IMR-90 (cell line): ENCODE results near the gene ADAMTS19. TPM values are rescaled to one million over a fixed set of nuclear protein-coding genes. Genes with fewer than 3 reads are reported as not detected.

Source experiments
- ATAC-seq: fragments of 200-7000 bp; cut with Tn5 transposase; 2 replicates; pipeline ENCODE4 v1.9.1; 2020; ENCODE audit warnings: low read depth, mild to moderate bottlenecking, moderate library complexity
- BruUV-seq: library from RNA; stranded (reverse); fragments of 400-500 nt; replicated peaks from 2 replicates; lab custom pipeline; 2021; lab: Mats Ljungman, UMichigan
- CTCF ChIA-PET: fragments of 300-600 bp; formaldehyde crosslinking; extraction: SDS; loops from one replicate; lab custom pipeline; 2021; ENCODE audit warnings: antibody characterized with exemption; lab: Yijun Ruan, JAX
- POLR2A ChIA-PET: fragments of 300-600 bp; sonication (Branson Sonifier 250); formaldehyde crosslinking; loops from one replicate; lab custom pipeline; 2022; ENCODE audit warnings: antibody characterized with exemption; ENCODE audit not compliant: unreplicated experiment; lab: Charles Lee
- DNase-seq: peaks from one replicate; pipeline ENCODE4 v3.0.0; 2013
- H2AFZ ChIP-seq: replicated peaks from 2 replicates; pipeline ENCODE3; 2013; ENCODE audit warnings: low read length, mild to moderate bottlenecking; ENCODE audit not compliant: poor library complexity
- H2AK5ac ChIP-seq: 2 replicates; pipeline ENCODE4 v1.6.1; 2013; ENCODE audit warnings: low read depth, low read length, inconsistent platforms
- H2AK9ac ChIP-seq: replicated peaks from 2 replicates; pipeline ENCODE3; 2013; ENCODE audit warnings: mild to moderate bottlenecking, low read depth, low read length, moderate library complexity; ENCODE audit not compliant: poor library complexity
- H2BK120ac ChIP-seq: 2 replicates; pipeline ENCODE4 v1.6.1; 2013; ENCODE audit warnings: low read depth, low read length, inconsistent platforms
- H2BK15ac ChIP-seq: 3 replicates; pipeline ENCODE4 v1.6.1; 2013; ENCODE audit warnings: low read depth, low read length, inconsistent platforms
- H2BK20ac ChIP-seq: 2 replicates; pipeline ENCODE4 v1.6.1; 2013; ENCODE audit warnings: low read depth, mild to moderate bottlenecking, inconsistent platforms, low read length, moderate library complexity
- H2BK5ac ChIP-seq: 2 replicates; pipeline ENCODE4 v1.6.1; 2013; ENCODE audit warnings: mild to moderate bottlenecking, low read depth, low read length, inconsistent platforms; ENCODE audit not compliant: poor library complexity, severe bottlenecking
- H3K14ac ChIP-seq: replicated peaks from 2 replicates; pipeline ENCODE4 v1.6.1; 2013; ENCODE audit warnings: low read depth, low read length, inconsistent platforms
- H3K18ac ChIP-seq: 2 replicates; pipeline ENCODE4 v1.6.1; 2013; ENCODE audit warnings: low read depth, low read length, control low read depth
- H3K23ac ChIP-seq: 2 replicates; pipeline ENCODE4 v1.6.1; 2013; ENCODE audit warnings: low read depth, low read length, inconsistent platforms
- H3K27ac ChIP-seq: 2 replicates; pipeline ENCODE4 v1.5.1; 2013; ENCODE audit warnings: mild to moderate bottlenecking, control low read depth, low read length; ENCODE audit not compliant: insufficient read depth
- H3K27me3 ChIP-seq: 2 replicates; pipeline ENCODE4 v1.6.1; 2013; ENCODE audit warnings: low read length; ENCODE audit not compliant: control insufficient read depth, insufficient read depth
- H3K36me3 ChIP-seq: 2 replicates; pipeline ENCODE4 v1.6.1; 2013; ENCODE audit warnings: low read length, mixed read lengths; ENCODE audit not compliant: control insufficient read depth, insufficient read depth
- H3K4ac ChIP-seq: 2 replicates; pipeline ENCODE4 v1.6.1; 2013; ENCODE audit warnings: low read depth, low read length, inconsistent platforms
- H3K4me1 ChIP-seq: 2 replicates; pipeline ENCODE4 v1.6.1; 2013; ENCODE audit warnings: low read length, mixed read lengths; ENCODE audit not compliant: control insufficient read depth, insufficient read depth
- H3K4me2 ChIP-seq: 2 replicates; pipeline ENCODE4 v1.6.1; 2013; ENCODE audit warnings: low read depth, mild to moderate bottlenecking, control low read depth, low read length, moderate library complexity
- H3K4me3 ChIP-seq: 2 replicates; pipeline ENCODE4 v1.5.1; 2013; ENCODE audit warnings: low read depth, mild to moderate bottlenecking, control low read depth, low read length, moderate library complexity; ENCODE audit not compliant: insufficient read depth
- H3K56ac ChIP-seq: 2 replicates; pipeline ENCODE4 v1.6.1; 2013; ENCODE audit warnings: low read length, inconsistent platforms; ENCODE audit not compliant: insufficient read depth; ENCODE audit errors: extremely low read depth
- H3K79me1 ChIP-seq, 2 experiments: 2 replicates each; pipeline ENCODE4 v1.6.1; 2013; ENCODE audit warnings: low read length in 2 of 2, inconsistent platforms in 1 of 2, low read depth in 1 of 2
- H3K9ac ChIP-seq: 2 replicates; pipeline ENCODE4 v1.6.1; 2013; ENCODE audit warnings: low read depth, low read length, control low read depth
- H3K9me1 ChIP-seq: 2 replicates; pipeline ENCODE4 v1.6.1; 2013; ENCODE audit warnings: low read length, inconsistent platforms; ENCODE audit not compliant: insufficient read depth
- H3K9me3 ChIP-seq: 2 replicates; pipeline ENCODE4 v1.6.1; 2013; ENCODE audit warnings: low read length; ENCODE audit not compliant: control insufficient read depth, insufficient read depth
- H4K20me1 ChIP-seq: 2 replicates; pipeline ENCODE4 v1.6.1; 2013; ENCODE audit warnings: low read length, inconsistent platforms; ENCODE audit not compliant: insufficient read depth
- H4K5ac ChIP-seq: 2 replicates; pipeline ENCODE4 v1.6.1; 2013; ENCODE audit warnings: mild to moderate bottlenecking, low read depth, low read length, control low read depth
- H4K8ac ChIP-seq, 2 experiments: 2 replicates each; pipeline ENCODE4 v1.6.1; 2013; ENCODE audit warnings: low read depth in 2 of 2, low read length in 2 of 2, control low read depth in 1 of 2, inconsistent platforms in 1 of 2
- H4K91ac ChIP-seq: 2 replicates; pipeline ENCODE4 v1.6.1; 2013; ENCODE audit warnings: low read depth, low read length, inconsistent platforms; ENCODE audit not compliant: insufficient read depth
- CTCF ChIP-seq: conservative IDR thresholded peaks from 2 replicates; pipeline ENCODE4 v1.5.1; 2012; ENCODE audit warnings: mild to moderate bottlenecking, low read depth, low read length, improper control_type of control experiment
- FOS ChIP-seq: fragments of 150-350 bp; IDR thresholded peaks from 2 replicates; pipeline ENCODE4 v1.6.1; 2016; ENCODE audit warnings: low read depth, low read length
- WGBS, 2 experiments: methylation state at CpG; one replicate each; pipeline versions ENCODE4 v1.1.5 to v1.1.7; 2013; ENCODE audit warnings: missing lambda C conversion rate in 2 of 2; ENCODE audit not compliant: insufficient read length in 1 of 2; ENCODE audit errors: extremely low coverage in 2 of 2; 5-methylcytosine and 5-hydroxymethylcytosine counted together
- dilution Hi-C: fragments of 300-500 bp; cut with HindIII; formaldehyde crosslinking; loops from one replicate; pipeline ENCODE4 v1.14.3; 2018; ENCODE audit warnings: low sequenced_read_pairs; ENCODE audit not compliant: unreplicated experiment
- in situ Hi-C: fragments of 300-500 bp; cut with MboI; formaldehyde crosslinking; loops from 3 replicates; pipeline ENCODE4 v1.14.3; 2019; ENCODE audit warnings: low sequenced_read_pairs, inconsistent platforms, mixed read lengths
- intact Hi-C: fragments of 100-400 bp; cut with micrococcal nuclease; formaldehyde crosslinking; loops from 2 replicates; pipeline ENCODE4 v1.10.0; 2022
- polyA plus RNA-seq, 3 experiments: library from polyadenylated mRNA; depleted of rRNA; stranded (reverse); fragments of >200 nt; gene quantifications; 2 replicates each; pipeline ENCODE4 v1.2.3, GENCODE V29; 2012; ENCODE audit warnings: low replicate concordance in 1 of 3
- total RNA-seq: library from RNA; depleted of rRNA; stranded (reverse); fragments of >200 nt; gene quantifications from 2 replicates; pipeline ENCODE4 v1.2.3, GENCODE V29; 2012

The ADAMTS19 gene
- total and polyA plus RNA-seq, 2 of the 4 experiments (the other 2 are of a cell fraction) = under 0.01 to 0.17 TPM

GRCh38 chr5:129509363-129509975, 49.4 kb downstream of the ADAMTS19 start:
- no peak overlapping the region for H3K4me3 ChIP-seq
- H3K27ac ChIP-seq = no peak overlapping the region
- no peak overlapping the region for H3K56ac ChIP-seq
- no peak overlapping the region for H2BK15ac ChIP-seq
- no peak overlapping the region for H3K4me2 ChIP-seq
- no peaks in the 10 kb centered on the region for H3K4me1 ChIP-seq
- ATAC-seq (no peak), DNase-seq (no peak)
- no peak overlapping the region for H2BK5ac ChIP-seq
- H4K20me1 ChIP-seq = no peaks in the 10 kb centered on the region
- in situ Hi-C loops (no loop called here), intact Hi-C loops (no loop called here), dilution Hi-C loops (no loop called here)
- no peaks in the 10 kb centered on the region for H3K27me3 ChIP-seq
- H4K91ac ChIP-seq = no peak overlapping the region
- no peaks in the 10 kb centered on the region for H3K9me3 ChIP-seq
- H4K5ac ChIP-seq = no peak overlapping the region
- no CpG with 5 or more reads among the region's 2 CpGs for WGBS, 2 experiments
- H3K23ac ChIP-seq = no peak overlapping the region
- ChIA-PET CTCF (no interaction called here), POLR2A (no interaction called here)
- H4K8ac ChIP-seq = no peak overlapping the region
- no peak overlapping the region for H2BK120ac ChIP-seq
- H3K18ac ChIP-seq = no peak overlapping the region
- H3K9me1 ChIP-seq = no peaks in the 10 kb centered on the region
- no peak overlapping the region for H3K4ac ChIP-seq
- no peak overlapping the region for H2BK20ac ChIP-seq
- no peak overlapping the region for H3K9ac ChIP-seq
- H3K36me3 ChIP-seq = no peaks in the 10 kb centered on the region
- no peak overlapping the region for H2AFZ ChIP-seq
- no peaks in the 10 kb centered on the region for H3K79me1 ChIP-seq
- no peak overlapping the region for H3K14ac ChIP-seq
- no peak overlapping the region for H2AK9ac ChIP-seq
- no TSS peak for BruUV-seq
- TF ChIP-seq FOS (no peak), CTCF (no peak)
- H2AK5ac ChIP-seq = no peak overlapping the region
